Tibial nerve (tissue), 4 donors: ENCODE data around the gene POLR3B. TPM values are rescaled to one million over a fixed set of nuclear protein-coding genes. Genes with fewer than 3 reads are reported as not detected.

Experiments used
- DNase-seq, 2 donors: peaks; one replicate each; pipeline ENCODE4 v3.0.0-alpha.2; 2019; ENCODE audit warnings: low spot score in 2 of 2
- H3K27ac ChIP-seq, 4 donors: fragments of 200-600 bp; sonication (generic) in 3 of 4; one replicate each; pipeline ENCODE4 v1.5.1; 2017 to 2019; ENCODE audit warnings: mild to moderate bottlenecking in 1 of 4
- H3K27me3 ChIP-seq, 2 donors: fragments of 200-600 bp; sonication (generic) in 1 of 2; one replicate each; pipeline versions ENCODE4 v1.5.1 to v1.6.0; 2017 to 2019
- H3K36me3 ChIP-seq, 3 donors: fragments of 200-600 bp; sonication (generic); one replicate each; pipeline ENCODE4 v1.5.1; 2018 to 2019
- H3K4me1 ChIP-seq, 4 donors: fragments of 200-600 bp; sonication (generic) in 3 of 4; one replicate each; pipeline ENCODE4 v1.5.1; 2017 to 2019
- H3K4me3 ChIP-seq, 4 donors: fragments of 200-600 bp; sonication (generic) in 3 of 4; one replicate each; pipeline ENCODE4 v1.5.1; 2017 to 2019; ENCODE audit warnings: mild to moderate bottlenecking in 1 of 4, moderate library complexity in 1 of 4
- H3K9me3 ChIP-seq, 4 donors: fragments of 200-600 bp; sonication (generic) in 3 of 4; one replicate each; pipeline ENCODE4 v1.5.1; 2017 to 2019
- CTCF ChIP-seq, 5 experiments: fragments of 200-600 bp in 3 of 5; fragments of 450-650 bp in 2 of 5; sonication (generic) in 3 of 5; IDR thresholded peaks; one replicate each; pipeline ENCODE4 v1.5.1; 2016 to 2019; ENCODE audit warnings: antibody characterized with exemption in 5 of 5, mild to moderate bottlenecking in 3 of 5, moderate library complexity in 2 of 5
- EP300 ChIP-seq, 2 donors: sonication (generic); formaldehyde crosslinking; IDR thresholded peaks; one replicate each; pipeline ENCODE4 v1.6.1; 2017; ENCODE audit warnings: antibody characterized with exemption in 2 of 2, mild to moderate bottlenecking in 1 of 2
- POLR2A ChIP-seq, 2 donors: fragments of 450-650 bp; IDR thresholded peaks; one replicate each; pipeline ENCODE4 v1.6.1; 2017; ENCODE audit warnings: antibody characterized with exemption in 2 of 2, mild to moderate bottlenecking in 2 of 2, moderate library complexity in 2 of 2
- WGBS, 2 donors: methylation state at CpG; one replicate each; pipeline ENCODE4 v1.1.5; 2018; 5-methylcytosine and 5-hydroxymethylcytosine counted together
- total RNA-seq, 4 donors: library from RNA; depleted of rRNA; stranded (reverse); fragments of >200 nt; gene quantifications; one replicate each; pipeline ENCODE4 v1.1.0, GENCODE V29; 2016

POLR3B gene
- total RNA-seq, 4 donors from 2014 or later = 6.3 to 21.0 (median 7.7) TPM

- WGBS, 2 donors = 95 to 97% methylated on average over 5 of the region's 5 CpGs
- Histone ChIP-seq H3K27ac (no peak overlapping the region), H3K4me3 (no peak overlapping the region), H3K36me3 (peaks cover 0 to 4% (median 0%) of the 10 kb centered on the region in 3 donors), H3K27me3 (no peaks in the 10 kb centered on the region), H3K9me3 (no peaks in the 10 kb centered on the region), H3K4me1 (no peaks in the 10 kb centered on the region)
- no peak for DNase-seq
- TF ChIP-seq EP300 (IDR thresholded peaks at IDR 0.05) (no peak), POLR2A (IDR thresholded peaks at IDR 0.05) (no peak), CTCF (IDR thresholded peaks at IDR 0.05) (no peak)
Measured at GRCh38 chr12:106487664-106488063, 130.1 kb downstream of the POLR3B start.

- Histone ChIP-seq H3K27ac (no peak overlapping the region), H3K4me3 (no peak overlapping the region)
- 70 to 76% methylated on average over 3 of the region's 3 CpGs for WGBS, 2 donors
Measured at GRCh38 chr12:106488884-106489283, 131.3 kb downstream of the POLR3B start.

GRCh38 chr12:106490264-106490663 lies 132.7 kb downstream of the POLR3B start:
- no peak overlapping the region for H3K27ac ChIP-seq
- H3K4me1 ChIP-seq = peaks cover 0 to 6% (median 0%) of the 10 kb centered on the region in 4 donors
- H3K4me3 ChIP-seq = no peak overlapping the region
- no peaks in the 10 kb centered on the region for H3K36me3 ChIP-seq
- no peaks in the 10 kb centered on the region for H3K9me3 ChIP-seq
- H3K27me3 ChIP-seq = no peaks in the 10 kb centered on the region
- TF ChIP-seq EP300 (IDR thresholded peaks at IDR 0.05) (no peak), POLR2A (IDR thresholded peaks at IDR 0.05) (no peak), CTCF (IDR thresholded peaks at IDR 0.05) (no peak)
- WGBS, 2 donors = 76 to 83% methylated on average over 5 of the region's 5 CpGs
- DNase-seq = no peak

More at GRCh38 chr12:106488884-106489283, 131.3 kb downstream of the POLR3B start:
- H3K27me3 ChIP-seq = no peaks in the 10 kb centered on the region
- H3K4me1 ChIP-seq = peaks cover 0 to 6% (median 0%) of the 10 kb centered on the region in 4 donors
- DNase-seq = no peak
- TF ChIP-seq CTCF (IDR thresholded peaks at IDR 0.05) (no peak), POLR2A (IDR thresholded peaks at IDR 0.05) (no peak), EP300 (IDR thresholded peaks at IDR 0.05) (no peak)
- no peaks in the 10 kb centered on the region for H3K9me3 ChIP-seq
- no peaks in the 10 kb centered on the region for H3K36me3 ChIP-seq

GRCh38 chr12:106492857-106493256 lies 135.3 kb downstream of the POLR3B start:
- WGBS, 2 donors = 79 to 87% methylated on average over 2 of the region's 2 CpGs
- TF ChIP-seq POLR2A (IDR thresholded peaks at IDR 0.05) (no peak), CTCF (IDR thresholded peaks at IDR 0.05) (no peak)
- Histone ChIP-seq H3K27ac (no peak overlapping the region), H3K36me3 (peaks cover 0 to 14% (median 0%) of the 10 kb centered on the region in 3 donors), H3K9me3 (no peaks in the 10 kb centered on the region), H3K27me3 (no peaks in the 10 kb centered on the region), H3K4me3 (no peak overlapping the region), H3K4me1 (peaks cover 0 to 6% (median 0%) of the 10 kb centered on the region in 4 donors)
- DNase-seq = no peak

- 40 to 47% methylated on average over 4 of the region's 4 CpGs for WGBS, 2 donors
- TF ChIP-seq EP300 (IDR thresholded peaks at IDR 0.05) (no peak), POLR2A (IDR thresholded peaks at IDR 0.05) (no peak), CTCF (IDR thresholded peaks at IDR 0.05) (no peak)
- H3K4me3 ChIP-seq = no peak overlapping the region
Measured at GRCh38 chr12:106493531-106493930, 136.0 kb downstream of the POLR3B start.

More at GRCh38 chr12:106493531-106493930, 136.0 kb downstream of the POLR3B start:
- Histone ChIP-seq H3K27ac (no peak overlapping the region), H3K36me3 (peaks cover 0 to 18% (median 0%) of the 10 kb centered on the region in 3 donors), H3K4me1 (peaks cover 0 to 6% (median 0%) of the 10 kb centered on the region in 4 donors), H3K27me3 (no peaks in the 10 kb centered on the region), H3K9me3 (no peaks in the 10 kb centered on the region)
- DNase-seq = no peak
